ENCODE results near the gene MOB3A.

DNA sequence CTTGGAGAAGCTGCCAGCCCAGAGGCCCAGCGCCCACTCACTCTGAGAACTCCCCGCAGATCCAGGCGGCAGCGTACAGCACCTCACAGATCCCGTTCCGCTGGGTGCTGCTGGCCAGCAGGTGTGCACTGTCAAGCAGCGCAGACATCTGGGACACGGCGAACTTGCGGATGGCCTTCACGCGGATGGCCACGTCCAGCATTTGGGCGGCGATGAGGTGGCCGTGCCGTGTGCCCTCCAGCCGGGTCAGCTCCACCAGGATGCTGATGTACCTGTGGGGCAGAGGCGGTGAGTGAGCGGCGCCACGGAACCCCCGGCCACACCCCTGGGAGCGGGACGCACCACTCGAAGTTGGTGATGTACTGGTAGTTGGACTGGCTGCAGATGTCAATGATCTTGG is 24.7 kb upstream of the MOB3A start:
- TF ChIP-seq, protein P1, sequence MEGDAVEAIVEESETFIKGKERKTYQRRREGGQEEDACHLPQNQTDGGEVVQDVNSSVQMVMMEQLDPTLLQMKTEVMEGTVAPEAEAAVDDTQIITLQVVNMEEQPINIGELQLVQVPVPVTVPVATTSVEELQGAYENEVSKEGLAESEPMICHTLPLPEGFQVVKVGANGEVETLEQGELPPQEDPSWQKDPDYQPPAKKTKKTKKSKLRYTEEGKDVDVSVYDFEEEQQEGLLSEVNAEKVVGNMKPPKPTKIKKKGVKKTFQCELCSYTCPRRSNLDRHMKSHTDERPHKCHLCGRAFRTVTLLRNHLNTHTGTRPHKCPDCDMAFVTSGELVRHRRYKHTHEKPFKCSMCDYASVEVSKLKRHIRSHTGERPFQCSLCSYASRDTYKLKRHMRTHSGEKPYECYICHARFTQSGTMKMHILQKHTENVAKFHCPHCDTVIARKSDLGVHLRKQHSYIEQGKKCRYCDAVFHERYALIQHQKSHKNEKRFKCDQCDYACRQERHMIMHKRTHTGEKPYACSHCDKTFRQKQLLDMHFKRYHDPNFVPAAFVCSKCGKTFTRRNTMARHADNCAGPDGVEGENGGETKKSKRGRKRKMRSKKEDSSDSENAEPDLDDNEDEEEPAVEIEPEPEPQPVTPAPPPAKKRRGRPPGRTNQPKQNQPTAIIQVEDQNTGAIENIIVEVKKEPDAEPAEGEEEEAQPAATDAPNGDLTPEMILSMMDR (IDR thresholded peaks at IDR 0.05) = no peak
- no peak for TF ChIP-seq POLR2A (IDR thresholded peaks at IDR 0.05)

All from body of pancreas (tissue), 4 donors.